Middle frontal gyrus (tissue), 1 donor: ENCODE data around the gene TAF4B.
A peak's percentile ranks its signal among the peaks of the same experiment; 100 is the strongest.

Experiments used
- DNase-seq: peaks from one replicate; pipeline ENCODE4 v3.0.0-alpha.2; 2015; ENCODE audit warnings: low spot score; ENCODE audit errors: extremely low spot score

Gene TAF4B

GRCh38 chr18:26304511-26304910 is 78.3 kb downstream of the TAF4B start:
- no peak for DNase-seq

- peak; percentile 43 for DNase-seq
These were observed 81.0 kb downstream of the TAF4B start for GRCh38 chr18:26307161-26307773.

GRCh38 chr18:26309281-26309680 is 83.0 kb downstream of the TAF4B start:
- no peak for DNase-seq

GRCh38 chr18:26312199-26312598 is 86.0 kb downstream of the TAF4B start:
- DNase-seq, result no peak

- DNase-seq, result no peak
These were observed 91.2 kb downstream of the TAF4B start for GRCh38 chr18:26317398-26317797.

GRCh38 chr18:26320686-26321085 is 94.4 kb downstream of the TAF4B start:
- DNase-seq, result no peak

GRCh38 chr18:26322890-26323653 is 96.8 kb downstream of the TAF4B start:
- no peak for DNase-seq

GRCh38 chr18:26325771-26326170 is 99.5 kb downstream of the TAF4B start:
- DNase-seq, result no peak

- no peak for DNase-seq
These were observed 100.8 kb downstream of the TAF4B start for GRCh38 chr18:26327062-26327461.

- DNase-seq, result no peak
These were observed 106.7 kb downstream of the TAF4B start for GRCh38 chr18:26332991-26333390.

GRCh38 chr18:26335156-26335555 is 108.9 kb downstream of the TAF4B start:
- no peak for DNase-seq

GRCh38 chr18:26335571-26336487 is 109.6 kb downstream of the TAF4B start:
- no peak for DNase-seq

- no peak for DNase-seq
These were observed 110.3 kb downstream of the TAF4B start for GRCh38 chr18:26336572-26336971.

- DNase-seq, result no peak
These were observed 116.4 kb downstream of the TAF4B start for GRCh38 chr18:26342646-26343045.

- DNase-seq, result no peak
These were observed 124.7 kb downstream of the TAF4B start for GRCh38 chr18:26350961-26351360.

GRCh38 chr18:26356045-26356785 is 130.0 kb downstream of the TAF4B start:
- no peak for DNase-seq

- DNase-seq, result no peak
These were observed 131.7 kb downstream of the TAF4B start for GRCh38 chr18:26357960-26358359.

- DNase-seq, result no peak
These were observed 135.8 kb downstream of the TAF4B start for GRCh38 chr18:26362021-26362420.

- DNase-seq, result no peak
These were observed 141.2 kb downstream of the TAF4B start for GRCh38 chr18:26367425-26367824.

GRCh38 chr18:26370037-26370436 is 143.8 kb downstream of the TAF4B start:
- no peak for DNase-seq

- DNase-seq, result no peak
These were observed 149.9 kb downstream of the TAF4B start for GRCh38 chr18:26376105-26376504.
